WTC11 (cell line): ENCODE results near the gene PXYLP1. TPM values are rescaled to one million over a fixed set of nuclear protein-coding genes. Genes with fewer than 3 reads are reported as not detected.

ENCODE experiments used
- ATAC-seq: fragments of 200-7000 bp; cut with Tn5 transposase; 2 replicates; pipeline ENCODE4 v1.10.0; 2021; ENCODE audit warnings: mild to moderate bottlenecking, moderate library complexity
- CTCF ChIA-PET: fragments of 300-600 bp; sonication (Branson Sonifier 250); formaldehyde crosslinking; loops from one replicate; lab custom pipeline; 2021; ENCODE audit warnings: antibody characterized with exemption; lab: Charles Lee
- POLR2A ChIA-PET: fragments of 350-600 bp; sonication (Branson Sonifier 250); formaldehyde crosslinking; loops from one replicate; lab custom pipeline; 2021; ENCODE audit warnings: antibody characterized with exemption; lab: Charles Lee
- DNase-seq: peaks from one replicate; pipeline ENCODE4 v3.0.0; 2021; ENCODE audit warnings: low spot score
- H3K27ac Mint-ChIP-seq: 2 replicates; pipeline ENCODE4 v1.8.0; 2021; ENCODE audit warnings: mixed read lengths
- H3K27me3 Mint-ChIP-seq: 2 replicates; pipeline ENCODE4 v1.8.0; 2021; ENCODE audit warnings: low read depth, mild to moderate bottlenecking, moderate library complexity, mixed read lengths
- H3K36me3 Mint-ChIP-seq: 2 replicates; pipeline ENCODE4 v1.8.0; 2021; ENCODE audit warnings: mixed read lengths
- H3K4me1 Mint-ChIP-seq: 2 replicates; pipeline ENCODE4 v1.8.0; 2022; ENCODE audit warnings: mixed read lengths
- H3K4me3 Mint-ChIP-seq: 2 replicates; pipeline ENCODE4 v1.8.0; 2021; ENCODE audit warnings: mild to moderate bottlenecking, moderate library complexity, mixed read lengths
- H3K9me3 Mint-ChIP-seq: 2 replicates; pipeline ENCODE4 v1.8.0; 2021; ENCODE audit warnings: mixed read lengths
- ATF2 ChIP-seq: sonication (generic); formaldehyde crosslinking; IDR thresholded peaks from 2 replicates; pipeline ENCODE4 v1.8.1; 2022; ENCODE audit warnings: low read depth, missing genetic modification reagents, borderline replicate concordance
- ATF3 ChIP-seq: sonication (generic); formaldehyde crosslinking; conservative IDR thresholded peaks from 2 replicates; pipeline ENCODE4 v1.8.1; 2022; ENCODE audit warnings: mild to moderate bottlenecking, missing genetic modification reagents
- ATF6 ChIP-seq: sonication (generic); formaldehyde crosslinking; IDR thresholded peaks from 2 replicates; pipeline ENCODE4 v1.8.1; 2023; ENCODE audit warnings: mild to moderate bottlenecking, missing genetic modification reagents
- CREB1 ChIP-seq: sonication (generic); formaldehyde crosslinking; IDR thresholded peaks from 2 replicates; pipeline ENCODE4 v1.8.0; 2023; ENCODE audit warnings: mild to moderate bottlenecking, missing genetic modification reagents
- CTCF ChIP-seq: fragments of 200-600 bp; IDR thresholded peaks from 2 replicates; pipeline ENCODE4 v1.8.0; 2022; ENCODE audit warnings: antibody characterized with exemption
- ETV6 ChIP-seq: sonication (generic); formaldehyde crosslinking; IDR thresholded peaks from 2 replicates; pipeline ENCODE4 v1.8.1; 2022; ENCODE audit warnings: mild to moderate bottlenecking, missing genetic modification reagents
- FOXK1 ChIP-seq: sonication (generic); formaldehyde crosslinking; IDR thresholded peaks from 2 replicates; pipeline ENCODE4 v1.8.0; 2022; ENCODE audit warnings: mild to moderate bottlenecking, moderate library complexity, missing genetic modification reagents
- FOXP1 ChIP-seq: sonication (generic); formaldehyde crosslinking; IDR thresholded peaks from 2 replicates; pipeline ENCODE4 v1.8.0; 2022; ENCODE audit warnings: missing genetic modification reagents, mild to moderate bottlenecking, moderate library complexity, borderline replicate concordance
- GRHL2 ChIP-seq: fragments of 250-450 bp; sonication (Bioruptor Pico); IDR thresholded peaks from 2 replicates; pipeline ENCODE4 v1.8.0; 2022; ENCODE audit warnings: mild to moderate bottlenecking, moderate library complexity; ENCODE audit not compliant: insufficient replicate concordance, severe bottlenecking
- KAT7 ChIP-seq: sonication (generic); formaldehyde crosslinking; IDR thresholded peaks from 2 replicates; pipeline ENCODE4 v1.8.1; 2023; ENCODE audit warnings: missing genetic modification reagents, mild to moderate bottlenecking, borderline replicate concordance
- RELA ChIP-seq: sonication (generic); formaldehyde crosslinking; IDR thresholded peaks from 2 replicates; pipeline ENCODE4 v1.8.1; 2022; ENCODE audit warnings: missing genetic modification reagents, mild to moderate bottlenecking, borderline replicate concordance
- SMAD4 ChIP-seq: sonication (generic); formaldehyde crosslinking; IDR thresholded peaks from 2 replicates; pipeline ENCODE4 v1.8.0; 2022; ENCODE audit warnings: mild to moderate bottlenecking, missing genetic modification reagents
- SOX15 ChIP-seq: fragments of 250-450 bp; sonication (Bioruptor Pico); IDR thresholded peaks from 2 replicates; pipeline ENCODE4 v1.9.0; 2021; ENCODE audit warnings: mild to moderate bottlenecking
- ZBTB21 ChIP-seq: sonication (generic); formaldehyde crosslinking; IDR thresholded peaks from 2 replicates; pipeline ENCODE4 v1.8.1; 2023; ENCODE audit warnings: mild to moderate bottlenecking, missing genetic modification reagents, borderline replicate concordance
- ZNF416 ChIP-seq: fragments of 250-450 bp; sonication (Bioruptor Pico); IDR thresholded peaks from 2 replicates; pipeline ENCODE4 v1.9.0; 2021; ENCODE audit warnings: mild to moderate bottlenecking, inconsistent platforms
- total RNA-seq: library from RNA; stranded (reverse); gene quantifications from 3 replicates; pipeline ENCODE4 v1.2.3, GENCODE V29; 2021
- TF ChIP-seq, protein P1 (sequence below): sonication (generic); formaldehyde crosslinking; conservative IDR thresholded peaks from 2 replicates; pipeline ENCODE4 v1.8.1; 2023; ENCODE audit warnings: mild to moderate bottlenecking, low read depth, missing genetic modification reagents, moderate library complexity

PXYLP1 gene
- total RNA-seq, 1 experiment from 2014 or later = 20.1 TPM

DNA sequence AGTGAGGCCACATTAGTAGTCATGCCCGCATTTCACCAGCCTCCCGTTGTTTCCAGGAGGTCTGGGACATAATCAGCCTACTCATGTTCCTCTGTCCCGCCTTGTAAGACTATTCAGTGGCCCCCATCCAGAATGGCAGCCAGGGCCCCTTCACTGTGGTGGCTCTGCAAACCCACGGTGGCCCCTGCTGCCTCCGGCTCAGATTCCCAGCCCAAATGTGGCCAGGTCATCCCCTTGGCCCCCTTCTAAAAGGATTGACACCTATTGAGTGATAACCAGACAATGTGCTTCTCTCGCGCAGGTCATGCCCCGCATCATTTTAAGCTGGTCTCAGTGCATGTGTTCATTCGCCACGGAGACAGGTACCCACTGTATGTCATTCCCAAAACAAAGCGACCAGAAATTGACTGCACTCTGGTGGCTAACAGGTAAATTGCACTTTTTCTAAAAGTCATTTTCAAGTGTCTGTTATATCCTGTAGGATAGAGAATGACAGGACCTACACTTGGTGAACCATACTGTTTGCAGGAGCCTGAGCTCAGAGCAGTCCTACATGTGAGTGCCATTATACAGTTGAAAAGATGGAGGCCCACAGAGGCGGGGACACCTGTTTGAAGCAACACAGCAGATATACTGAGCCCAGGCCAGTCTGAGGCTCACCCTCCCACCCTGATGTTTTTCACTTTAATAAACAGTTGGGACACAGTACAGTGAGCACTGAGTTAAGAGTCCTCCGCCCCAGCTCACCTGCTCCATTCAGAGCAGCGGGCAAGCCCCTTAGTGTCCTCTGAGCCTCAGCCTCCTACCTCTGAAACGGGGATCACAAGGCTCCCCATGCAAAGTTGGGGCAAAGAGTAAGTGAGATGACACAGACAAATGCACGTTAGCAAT, 47.7 kb downstream of the PXYLP1 start:
- TF ChIP-seq CTCF = peak; percentile 35; the same call in 1 of the 2 replicates
- TF ChIP-seq RELA = no peak
- TF ChIP-seq, protein P1, sequence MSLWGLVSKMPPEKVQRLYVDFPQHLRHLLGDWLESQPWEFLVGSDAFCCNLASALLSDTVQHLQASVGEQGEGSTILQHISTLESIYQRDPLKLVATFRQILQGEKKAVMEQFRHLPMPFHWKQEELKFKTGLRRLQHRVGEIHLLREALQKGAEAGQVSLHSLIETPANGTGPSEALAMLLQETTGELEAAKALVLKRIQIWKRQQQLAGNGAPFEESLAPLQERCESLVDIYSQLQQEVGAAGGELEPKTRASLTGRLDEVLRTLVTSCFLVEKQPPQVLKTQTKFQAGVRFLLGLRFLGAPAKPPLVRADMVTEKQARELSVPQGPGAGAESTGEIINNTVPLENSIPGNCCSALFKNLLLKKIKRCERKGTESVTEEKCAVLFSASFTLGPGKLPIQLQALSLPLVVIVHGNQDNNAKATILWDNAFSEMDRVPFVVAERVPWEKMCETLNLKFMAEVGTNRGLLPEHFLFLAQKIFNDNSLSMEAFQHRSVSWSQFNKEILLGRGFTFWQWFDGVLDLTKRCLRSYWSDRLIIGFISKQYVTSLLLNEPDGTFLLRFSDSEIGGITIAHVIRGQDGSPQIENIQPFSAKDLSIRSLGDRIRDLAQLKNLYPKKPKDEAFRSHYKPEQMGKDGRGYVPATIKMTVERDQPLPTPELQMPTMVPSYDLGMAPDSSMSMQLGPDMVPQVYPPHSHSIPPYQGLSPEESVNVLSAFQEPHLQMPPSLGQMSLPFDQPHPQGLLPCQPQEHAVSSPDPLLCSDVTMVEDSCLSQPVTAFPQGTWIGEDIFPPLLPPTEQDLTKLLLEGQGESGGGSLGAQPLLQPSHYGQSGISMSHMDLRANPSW (CRISPR knock-in tag) = no peak
- no peak for TF ChIP-seq CREB1 (CRISPR knock-in tag)
- Mint-ChIP-seq H3K27me3 (no peaks in the 10 kb centered on the region), H3K4me3 (no peak overlapping the region), H3K9me3 (no peaks in the 10 kb centered on the region), H3K36me3 (peaks cover 1% of the 10 kb centered on the region; the same call in 1 of the 2 replicates), H3K4me1 (0 out of 2 replicates have a peak, but pooled peaks cover 6% of the 10 kb centered on the region), H3K27ac (no peak overlapping the region)
- ChIA-PET POLR2A (no interaction called here), CTCF (interaction anchor here (0.7 to 2.6 kb wide), 5 partner anchors 10 to 279 kb away, joined by 3 to 17 read pairs (median 3); partner anchors contain the start of gene PXYLP1)
- DNase-seq = no peak
- peak; percentile 84 for ATAC-seq

DNA sequence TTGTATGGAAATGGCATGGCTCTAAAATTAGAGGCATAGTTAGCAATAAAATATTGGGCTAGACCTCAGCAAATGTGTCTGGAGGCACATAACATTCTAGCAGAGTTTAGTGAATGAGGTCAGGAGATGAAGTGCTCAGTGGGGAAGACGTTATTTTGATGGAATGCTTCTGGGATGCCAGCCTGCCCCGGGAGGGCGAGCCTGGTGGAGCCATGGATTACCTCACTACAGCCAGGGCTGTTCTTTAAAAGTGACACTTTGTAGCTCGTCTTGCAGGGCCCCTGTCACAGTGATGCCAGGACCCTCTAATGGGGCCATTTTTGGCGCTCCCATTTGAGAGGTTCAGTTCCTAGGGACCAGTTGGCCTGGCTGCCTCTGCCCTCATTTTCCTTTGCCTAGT, 48.5 kb downstream of the PXYLP1 start:
- H3K4me1 Mint-ChIP-seq = 0 out of 2 replicates have a peak, but pooled peaks cover 5% of the 10 kb centered on the region
- DNase-seq (no peak), ATAC-seq (no peak)
- H3K9me3 Mint-ChIP-seq = no peaks in the 10 kb centered on the region
- POLR2A ChIA-PET = no interaction called here
- H3K27me3 Mint-ChIP-seq = no peaks in the 10 kb centered on the region
- TF ChIP-seq FOXK1 (CRISPR knock-in tag) = no peak
- no peak for TF ChIP-seq SMAD4 (CRISPR knock-in tag)
- TF ChIP-seq ZBTB21 (CRISPR knock-in tag) = no peak
- no peak for TF ChIP-seq ATF6 (CRISPR knock-in tag)
- TF ChIP-seq ZNF416 = no peak
- no peak for TF ChIP-seq ATF2 (CRISPR knock-in tag)
- H3K4me3 Mint-ChIP-seq = no peak overlapping the region
- no peaks in the 10 kb centered on the region; the same call in 1 of the 2 replicates for H3K36me3 Mint-ChIP-seq
- no peak overlapping the region for H3K27ac Mint-ChIP-seq
- CTCF ChIA-PET = interaction anchor here (0.9 to 2.6 kb wide), 3 partner anchors 10 to 48 kb away, joined by 3 to 17 read pairs (median 3); partner anchors contain the start of gene PXYLP1

GRCh38 chr3:141280690-141281089, 49.1 kb downstream of the PXYLP1 start:
- H3K4me1 Mint-ChIP-seq = 0 out of 2 replicates have a peak, but pooled peaks cover 5% of the 10 kb centered on the region
- no peak for DNase-seq
- H3K27me3 Mint-ChIP-seq = no peaks in the 10 kb centered on the region
- H3K4me3 Mint-ChIP-seq = no peak overlapping the region
- CTCF ChIA-PET = interaction anchor here (0.5 to 2.6 kb wide), 4 partner anchors 9 to 109 kb away, joined by 3 to 17 read pairs (median 4); partner anchors contain the start of gene PXYLP1
- no peaks in the 10 kb centered on the region; the same call in 1 of the 2 replicates for H3K36me3 Mint-ChIP-seq
- 0 out of 2 replicates have a peak, but pooled peaks have one; percentile 18 for ATAC-seq
- no peak overlapping the region for H3K27ac Mint-ChIP-seq
- no peaks in the 10 kb centered on the region for H3K9me3 Mint-ChIP-seq
- POLR2A ChIA-PET = no interaction called here
- TF ChIP-seq GRHL2 (no peak), ATF3 (CRISPR knock-in tag) (no peak), ETV6 (CRISPR knock-in tag) (no peak), FOXP1 (CRISPR knock-in tag) (no peak), KAT7 (CRISPR knock-in tag) (no peak), ATF6 (CRISPR knock-in tag) (no peak), SOX15 (CRISPR knock-in tag) (no peak)
